HG03139 (cell line): ENCODE measurements around the gene EHBP1L1.
"Not testable (repeated sequence)": the region's sequence is repeated elsewhere in the genome, so short reads cannot be mapped to it uniquely, and the experiment has no call there.

Source experiments
- ATAC-seq: cut with Tn5 transposase; IDR thresholded peaks from one replicate; pipeline ENCODE4 v1.9.1; 2021; ENCODE audit not compliant: unreplicated experiment

EHBP1L1 gene

GRCh38 chr11:65633390-65634108 is 57.7 kb downstream of the EHBP1L1 start:
- ATAC-seq = no peak

- ATAC-seq = no peak
Observed at GRCh38 chr11:65634109-65634436, 58.2 kb downstream of the EHBP1L1 start.

GRCh38 chr11:65634440-65634839 is 58.6 kb downstream of the EHBP1L1 start:
- ATAC-seq = no peak

- no peak for ATAC-seq
Observed at GRCh38 chr11:65634905-65635731, 59.3 kb downstream of the EHBP1L1 start.

- no peak for ATAC-seq
Observed at GRCh38 chr11:65636108-65637031, 60.5 kb downstream of the EHBP1L1 start.

- no peak for ATAC-seq
Observed at GRCh38 chr11:65637032-65637557, 61.2 kb downstream of the EHBP1L1 start.

- no peak for ATAC-seq
Observed at GRCh38 chr11:65637794-65638419, 62.1 kb downstream of the EHBP1L1 start, which contains the start of gene SIPA1. SIPA1 (plus strand) TSS chr11:65638101; CDS start chr11:65640922, 2,821 bp downstream.

GRCh38 chr11:65639228-65639597 is 63.4 kb downstream of the EHBP1L1 start:
- not testable (repeated sequence) for ATAC-seq

- ATAC-seq = peak; percentile 28
Observed at GRCh38 chr11:65639623-65640482, 64.0 kb downstream of the EHBP1L1 start.

GRCh38 chr11:65640483-65641296 is 64.8 kb downstream of the EHBP1L1 start:
- peak; percentile 15 for ATAC-seq

- no peak for ATAC-seq
Observed at GRCh38 chr11:65641297-65642013, 65.6 kb downstream of the EHBP1L1 start.
